Brain pericyte (primary cell): ENCODE results near the gene MYBL2.
"Not testable (repeated sequence)": the region's sequence is repeated elsewhere in the genome, so short reads cannot be mapped to it uniquely, and the experiment has no call there.

Experiments used
- DNase-seq: peaks from one replicate; pipeline ENCODE4 v3.0.0-alpha.2; 2012; ENCODE audit warnings: low read depth, low spot score

MYBL2 gene

GRCh38 chr20:43751167-43752050, 84.5 kb downstream of the MYBL2 start:
- peak; percentile 24 for DNase-seq

GRCh38 chr20:43752051-43752360, 85.1 kb downstream of the MYBL2 start:
- no peak for DNase-seq

GRCh38 chr20:43752561-43753301, 85.8 kb downstream of the MYBL2 start:
- no peak for DNase-seq

- no peak for DNase-seq
Measured at GRCh38 chr20:43755390-43755789, 88.5 kb downstream of the MYBL2 start.

GRCh38 chr20:43755851-43756250, 88.9 kb downstream of the MYBL2 start:
- DNase-seq: no peak

- not testable (repeated sequence) for DNase-seq
Measured at GRCh38 chr20:43757888-43758287, 91.0 kb downstream of the MYBL2 start.

- DNase-seq: no peak
Measured at GRCh38 chr20:43761386-43762340, 94.7 kb downstream of the MYBL2 start.

GRCh38 chr20:43762911-43763310, 96.0 kb downstream of the MYBL2 start:
- no peak for DNase-seq

GRCh38 chr20:43765916-43766315, 99.0 kb downstream of the MYBL2 start:
- no peak for DNase-seq
